Right lobe of liver (tissue), 6 donors: ENCODE data around the gene CHRD. TPM values are rescaled to one million over a fixed set of nuclear protein-coding genes. Genes with fewer than 3 reads are reported as not detected.

Experiments used
- ATAC-seq, 4 donors: fragments of 200-7000 bp; cut with Tn5 transposase; one replicate each; pipeline ENCODE4 v1.9.1; 2020; ENCODE audit warnings: mild to moderate bottlenecking in 4 of 4, moderate library complexity in 4 of 4
- DNase-seq, 3 donors: peaks; one replicate each; pipeline ENCODE4 v3.0.0-alpha.2; 2020
- H3K27ac ChIP-seq, 3 donors: fragments of 200-600 bp; one replicate each; pipeline ENCODE4 v1.8.0; 2022
- H3K27me3 ChIP-seq, 2 donors: fragments of 200-600 bp; one replicate each; pipeline ENCODE4 v1.8.0; 2022
- H3K36me3 ChIP-seq, 4 donors: fragments of 200-600 bp; sonication (generic) in 1 of 4; one replicate each; pipeline versions ENCODE4 v1.5.1 to v1.8.0; 2017 to 2022; ENCODE audit warnings: control low read depth in 1 of 4
- H3K4me1 ChIP-seq, 4 donors: fragments of 200-600 bp; sonication (generic) in 1 of 4; one replicate each; pipeline versions ENCODE4 v1.5.1 to v1.8.0; 2017 to 2022; ENCODE audit warnings: control low read depth in 1 of 4
- H3K4me3 ChIP-seq, 3 donors: fragments of 200-600 bp; one replicate each; pipeline ENCODE4 v1.8.0; 2022
- H3K9me3 ChIP-seq, 4 donors: fragments of 200-600 bp; sonication (generic) in 1 of 4; one replicate each; pipeline versions ENCODE4 v1.5.1 to v1.8.0; 2017 to 2022; ENCODE audit warnings: control low read depth in 1 of 4
- POLR2A ChIP-seq: fragments of 450-650 bp; IDR thresholded peaks from one replicate; pipeline ENCODE4 v1.6.1; 2017; ENCODE audit warnings: antibody characterized with exemption, mild to moderate bottlenecking
- WGBS: methylation state at CpG from one replicate; pipeline ENCODE4 v1.1.6; 2018; ENCODE audit warnings: low coverage, low lambda C conversion rate; ENCODE audit not compliant: insufficient coverage; ENCODE audit errors: missing lambda C conversion rate; 5-methylcytosine and 5-hydroxymethylcytosine counted together
- intact Hi-C, 2 donors: fragments of 100-400 bp; cut with DNase I; formaldehyde crosslinking; loops; one replicate each; pipeline versions ENCODE4 v1.11.2 to v1.14.1; 2022
- total RNA-seq, 6 experiments: library from RNA; depleted of rRNA in 2 of 6; stranded (reverse); fragments of >200 nt in 2 of 6; fragmentation: NEBNext Ultra II Directional in 3 of 6; extraction: Animal tissue kit (Norgen Biotek cat#: 25700) in 3 of 6; gene quantifications; one replicate each; pipeline versions ENCODE4 v1.1.0 to v1.2.4, GENCODE V29; 2016 to 2023
- TF ChIP-seq, protein P1 (sequence below), 4 donors: fragments of 200-600 bp in 3 of 4; fragments of 450-650 bp in 1 of 4; IDR thresholded peaks; one replicate each; pipeline versions ENCODE4 v1.5.1 to v1.8.0; 2016 to 2022; ENCODE audit warnings: antibody characterized with exemption in 4 of 4, mild to moderate bottlenecking in 2 of 4
- donor health status: DM: no; HTN: yes; CAD: no.
- donor health status: DM: no; HTN: no; CAD: no.
- donor health status: DM: no; HTN: no; CAD: no.
- donor health status: DM: no; HTN: yes; CAD: no.
- donor health status: DM: no; HTN: yes; CAD: no.

CHRD gene
- total RNA-seq, 6 experiments from 2014 or later: 19.5 to 97.2 (median 64.8) TPM

DNA sequence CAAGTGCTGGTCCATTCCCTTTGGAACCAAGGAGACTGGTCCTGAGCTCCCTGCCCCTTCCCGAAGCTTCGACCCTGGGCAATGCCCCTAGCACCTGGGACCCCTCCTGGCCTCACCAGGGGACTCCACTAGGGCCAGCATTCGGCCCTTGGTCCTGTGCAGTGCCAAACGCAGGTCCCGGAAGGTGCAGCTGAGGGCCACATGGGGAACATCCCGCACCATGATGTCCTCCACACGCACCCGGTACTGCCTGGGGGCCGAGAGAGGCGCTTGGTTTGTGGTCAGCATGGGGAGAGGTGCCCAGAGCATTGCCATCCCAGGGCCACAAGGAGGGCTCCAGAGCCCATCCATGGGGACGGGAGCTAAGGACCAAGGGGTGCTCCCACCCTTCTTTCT, 26.3 kb upstream of the CHRD start:
- H3K36me3 ChIP-seq: no peaks in the 10 kb centered on the region
- intact Hi-C loops: no loop called here
- H3K9me3 ChIP-seq: no peaks in the 10 kb centered on the region
- H3K4me1 ChIP-seq: peaks cover 0 to 17% (median 7%) of the 10 kb centered on the region in 4 donors
- ATAC-seq: no peak
- no peak overlapping the region for H3K27ac ChIP-seq
- H3K27me3 ChIP-seq: no peaks in the 10 kb centered on the region
- TF ChIP-seq, protein P1, sequence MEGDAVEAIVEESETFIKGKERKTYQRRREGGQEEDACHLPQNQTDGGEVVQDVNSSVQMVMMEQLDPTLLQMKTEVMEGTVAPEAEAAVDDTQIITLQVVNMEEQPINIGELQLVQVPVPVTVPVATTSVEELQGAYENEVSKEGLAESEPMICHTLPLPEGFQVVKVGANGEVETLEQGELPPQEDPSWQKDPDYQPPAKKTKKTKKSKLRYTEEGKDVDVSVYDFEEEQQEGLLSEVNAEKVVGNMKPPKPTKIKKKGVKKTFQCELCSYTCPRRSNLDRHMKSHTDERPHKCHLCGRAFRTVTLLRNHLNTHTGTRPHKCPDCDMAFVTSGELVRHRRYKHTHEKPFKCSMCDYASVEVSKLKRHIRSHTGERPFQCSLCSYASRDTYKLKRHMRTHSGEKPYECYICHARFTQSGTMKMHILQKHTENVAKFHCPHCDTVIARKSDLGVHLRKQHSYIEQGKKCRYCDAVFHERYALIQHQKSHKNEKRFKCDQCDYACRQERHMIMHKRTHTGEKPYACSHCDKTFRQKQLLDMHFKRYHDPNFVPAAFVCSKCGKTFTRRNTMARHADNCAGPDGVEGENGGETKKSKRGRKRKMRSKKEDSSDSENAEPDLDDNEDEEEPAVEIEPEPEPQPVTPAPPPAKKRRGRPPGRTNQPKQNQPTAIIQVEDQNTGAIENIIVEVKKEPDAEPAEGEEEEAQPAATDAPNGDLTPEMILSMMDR (IDR thresholded peaks at IDR 0.05): no peak
- TF ChIP-seq POLR2A: no peak
- DNase-seq: peak in 1 of 3 donors; percentile 35
- H3K4me3 ChIP-seq: no peak overlapping the region
- WGBS: 83% methylated on average over 2 of the region's 11 CpGs

DNA sequence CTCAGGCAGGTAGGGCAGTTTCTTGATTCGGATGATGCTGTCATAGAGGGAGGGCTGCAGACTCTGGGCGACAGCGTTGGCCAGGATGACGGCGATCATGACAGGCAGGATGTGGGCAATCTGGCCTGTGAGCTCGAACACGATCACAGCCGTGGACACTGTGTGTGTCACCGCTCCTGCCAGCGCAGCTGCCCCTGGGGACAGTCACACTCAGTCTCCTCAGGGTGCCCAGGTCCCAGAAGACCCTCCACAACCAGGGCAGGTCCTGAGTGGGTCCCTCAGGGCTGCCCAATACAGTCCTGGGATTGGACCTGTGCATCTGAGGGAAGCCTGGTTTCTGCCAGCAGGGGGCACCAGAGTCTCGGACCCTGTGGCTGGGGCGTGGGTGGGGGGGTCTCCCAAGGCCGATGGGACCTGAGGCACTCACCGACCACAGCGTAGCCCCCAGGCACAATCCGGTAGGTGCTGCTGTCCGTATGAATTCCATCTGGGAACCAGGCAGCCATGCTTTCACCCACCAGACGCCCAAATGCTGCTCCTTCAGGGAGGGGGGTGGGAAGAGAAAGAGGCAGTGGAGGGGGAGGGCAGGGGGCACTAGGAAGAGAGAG, 25.6 kb upstream of the CHRD start:
- peak; percentile 46 to 61 (median 58) for DNase-seq
- H3K9me3 ChIP-seq: no peaks in the 10 kb centered on the region

DNA sequence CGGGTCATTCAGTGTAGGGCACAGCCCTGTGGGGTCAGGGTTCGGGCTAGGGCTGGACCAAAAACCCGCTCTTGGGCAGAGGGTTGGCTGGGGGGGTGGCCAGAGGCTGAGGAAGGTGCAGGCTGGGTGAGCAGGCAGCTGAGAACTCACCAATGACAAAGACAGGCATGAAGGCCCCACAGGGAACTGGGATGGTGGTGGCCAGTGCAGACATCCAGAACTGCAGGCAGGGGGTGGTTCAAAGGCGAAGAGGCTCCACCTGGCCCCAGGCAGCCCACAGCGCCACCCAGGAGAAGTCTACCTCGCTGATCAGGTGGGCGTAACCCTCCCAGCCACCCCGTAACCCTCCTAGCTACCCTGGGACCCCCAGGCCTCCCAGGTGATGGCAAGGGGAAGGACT, 25.1 kb upstream of the CHRD start:
- H3K27ac ChIP-seq: no peak overlapping the region
- no peak for TF ChIP-seq POLR2A
- TF ChIP-seq, protein P1 (IDR thresholded peaks at IDR 0.05): no peak
- H3K27me3 ChIP-seq: no peaks in the 10 kb centered on the region
- peaks cover 0 to 17% (median 7%) of the 10 kb centered on the region in 4 donors for H3K4me1 ChIP-seq
- H3K4me3 ChIP-seq: no peak overlapping the region
- H3K36me3 ChIP-seq: no peaks in the 10 kb centered on the region
- DNase-seq (no peak), ATAC-seq (no peak)
- intact Hi-C loops: no loop called here
- no peaks in the 10 kb centered on the region for H3K9me3 ChIP-seq
- 0% methylated on average over 1 of the region's 8 CpGs for WGBS

More for the DNA sequence above, 25.6 kb upstream of the CHRD start:
- H3K4me3 ChIP-seq: no peak overlapping the region
- TF ChIP-seq POLR2A: no peak
- TF ChIP-seq, protein P1 (IDR thresholded peaks at IDR 0.05): peak; percentile 55 to 69 (median 64)
- no peaks in the 10 kb centered on the region for H3K36me3 ChIP-seq
- peaks cover 0 to 17% (median 7%) of the 10 kb centered on the region in 4 donors for H3K4me1 ChIP-seq
- H3K27ac ChIP-seq: no peak overlapping the region
- 49% methylated on average over 9 of the region's 18 CpGs for WGBS
- ATAC-seq: peak; percentile 33 to 67 (median 41)
- intact Hi-C loops: no loop called here
- H3K27me3 ChIP-seq: no peaks in the 10 kb centered on the region

DNA sequence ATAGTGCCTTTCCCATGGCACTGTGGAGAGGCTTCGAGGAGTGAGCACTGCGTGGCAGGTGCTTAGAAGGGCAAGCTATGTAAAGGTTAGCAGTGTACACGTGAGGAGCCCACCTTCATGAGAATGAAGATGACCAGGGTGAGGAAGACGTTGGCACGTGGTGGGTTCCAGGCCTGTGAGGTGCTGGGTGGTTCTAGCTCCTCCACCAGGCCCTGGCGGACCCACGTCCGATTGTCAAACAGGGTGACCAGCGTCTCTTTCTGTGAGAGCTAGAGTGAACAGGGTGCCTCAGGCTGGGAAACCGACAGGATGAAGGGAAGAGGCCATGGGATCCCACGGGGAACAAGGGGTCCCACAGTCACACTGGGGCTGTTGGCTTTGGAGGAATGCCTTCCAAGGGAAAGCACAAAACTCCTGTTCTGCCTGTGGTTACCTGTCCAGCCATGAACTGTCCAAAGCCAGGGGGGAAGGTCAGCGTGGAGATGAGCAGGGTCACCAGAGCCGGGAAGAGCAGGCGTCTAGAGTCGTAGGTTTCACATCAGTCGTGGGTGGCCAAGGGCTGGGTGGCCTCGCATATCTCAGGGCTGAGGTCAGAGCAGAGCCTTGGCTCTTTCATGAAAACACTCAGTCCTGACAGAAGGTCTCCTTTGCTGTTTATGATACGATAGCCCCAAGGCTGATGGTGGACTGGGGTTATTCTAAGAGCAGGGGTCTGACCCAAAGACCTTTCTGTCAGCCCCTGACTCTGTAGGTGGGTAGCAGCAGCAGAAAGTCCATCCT, 24.4 kb upstream of the CHRD start:
- no peak overlapping the region for H3K27ac ChIP-seq
- H3K36me3 ChIP-seq: no peaks in the 10 kb centered on the region
- 66% methylated on average over 6 of the region's 18 CpGs for WGBS
- no peaks in the 10 kb centered on the region for H3K27me3 ChIP-seq
- intact Hi-C loops: no loop called here
- DNase-seq (peak in 1 of 3 donors; percentile 37), ATAC-seq (no peak)
- no peaks in the 10 kb centered on the region for H3K9me3 ChIP-seq
- H3K4me3 ChIP-seq: no peak overlapping the region
- H3K4me1 ChIP-seq: peaks cover 0 to 17% (median 7%) of the 10 kb centered on the region in 4 donors
- TF ChIP-seq, protein P1 (IDR thresholded peaks at IDR 0.05): no peak
- TF ChIP-seq POLR2A: no peak
